HUES48 (cell line): Measurements from ENCODE around the gene MT1X.
A peak's percentile ranks its signal among the peaks of the same experiment; 100 is the strongest.

ENCODE experiments used
- H3K27ac ChIP-seq: one replicate; pipeline ENCODE4 v1.7.0; 2013; ENCODE audit warnings: low read depth, low read length, inconsistent platforms
- H3K27me3 ChIP-seq: 2 replicates; pipeline ENCODE4 v1.6.1; 2013; ENCODE audit warnings: mild to moderate bottlenecking, low read length; ENCODE audit not compliant: control insufficient read depth, insufficient read depth
- H3K36me3 ChIP-seq: 2 replicates; pipeline ENCODE4 v1.6.1; 2013; ENCODE audit warnings: low read length; ENCODE audit not compliant: control insufficient read depth, insufficient read depth
- H3K4me1 ChIP-seq: 2 replicates; pipeline ENCODE4 v1.6.1; 2013; ENCODE audit warnings: mild to moderate bottlenecking, low read length; ENCODE audit not compliant: control insufficient read depth, insufficient read depth
- H3K4me3 ChIP-seq: 2 replicates; pipeline ENCODE4 v1.5.1; 2013; ENCODE audit warnings: mild to moderate bottlenecking, low read depth, low read length
- H3K9ac ChIP-seq: 2 replicates; pipeline ENCODE4 v1.6.1; 2013; ENCODE audit warnings: mild to moderate bottlenecking, low read depth, low read length, moderate library complexity
- H3K9me3 ChIP-seq: 2 replicates; pipeline ENCODE4 v1.6.1; 2013; ENCODE audit warnings: low read length; ENCODE audit not compliant: control insufficient read depth, insufficient read depth

Gene MT1X

GRCh38 chr16:56641166-56641565 is 41.1 kb upstream of the MT1X start:
- no peaks in the 10 kb centered on the region for H3K9me3 ChIP-seq
- H3K27me3 ChIP-seq = peaks cover 100% of the 10 kb centered on the region
- no peak overlapping the region for H3K27ac ChIP-seq
- no peak overlapping the region for H3K9ac ChIP-seq
- H3K4me1 ChIP-seq = peaks cover 14% of the 10 kb centered on the region
- H3K4me3 ChIP-seq = no peak overlapping the region
- H3K36me3 ChIP-seq = no peaks in the 10 kb centered on the region

GRCh38 chr16:56643080-56643778 is 39.0 kb upstream of the MT1X start:
- Histone ChIP-seq H3K4me1 (peaks cover 10% of the 10 kb centered on the region), H3K9me3 (no peaks in the 10 kb centered on the region), H3K27me3 (peaks cover 100% of the 10 kb centered on the region), H3K4me3 (peak overlapping the region; percentile 54), H3K36me3 (no peaks in the 10 kb centered on the region), H3K9ac (no peak overlapping the region), H3K27ac (no peak overlapping the region)

- Histone ChIP-seq H3K9me3 (no peaks in the 10 kb centered on the region), H3K27me3 (peaks cover 100% of the 10 kb centered on the region), H3K36me3 (no peaks in the 10 kb centered on the region), H3K4me3 (peak overlapping the region; percentile 54), H3K27ac (no peak overlapping the region), H3K4me1 (peaks cover 10% of the 10 kb centered on the region), H3K9ac (no peak overlapping the region)
Observed at GRCh38 chr16:56643833-56644232, 38.4 kb upstream of the MT1X start.

- H3K27ac ChIP-seq = no peak overlapping the region
- H3K9me3 ChIP-seq = no peaks in the 10 kb centered on the region
- H3K27me3 ChIP-seq = peaks cover 100% of the 10 kb centered on the region
- H3K4me1 ChIP-seq = peaks cover 10% of the 10 kb centered on the region
- no peaks in the 10 kb centered on the region for H3K36me3 ChIP-seq
- H3K4me3 ChIP-seq = no peak overlapping the region
- H3K9ac ChIP-seq = no peak overlapping the region
Observed at GRCh38 chr16:56645311-56645710, 37.0 kb upstream of the MT1X start.

- Histone ChIP-seq H3K9ac (no peak overlapping the region), H3K4me1 (peaks cover 10% of the 10 kb centered on the region), H3K4me3 (no peak overlapping the region), H3K9me3 (no peaks in the 10 kb centered on the region), H3K27me3 (peaks cover 99% of the 10 kb centered on the region), H3K27ac (no peak overlapping the region), H3K36me3 (no peaks in the 10 kb centered on the region)
Observed at GRCh38 chr16:56645838-56646237, 36.4 kb upstream of the MT1X start.

- peaks cover 99% of the 10 kb centered on the region for H3K27me3 ChIP-seq
- peaks cover 9% of the 10 kb centered on the region for H3K4me1 ChIP-seq
- peak overlapping the region; percentile 22; the same call in 1 of the 2 replicates for H3K4me3 ChIP-seq
- no peak overlapping the region for H3K9ac ChIP-seq
- H3K27ac ChIP-seq = no peak overlapping the region
- no peaks in the 10 kb centered on the region for H3K36me3 ChIP-seq
- no peaks in the 10 kb centered on the region for H3K9me3 ChIP-seq
Observed at GRCh38 chr16:56647641-56648431, 34.4 kb upstream of the MT1X start.

GRCh38 chr16:56649271-56649670 is 33.0 kb upstream of the MT1X start:
- H3K9me3 ChIP-seq = no peaks in the 10 kb centered on the region
- H3K27me3 ChIP-seq = peaks cover 94% of the 10 kb centered on the region
- no peaks in the 10 kb centered on the region for H3K36me3 ChIP-seq
- no peak overlapping the region for H3K4me3 ChIP-seq
- H3K9ac ChIP-seq = no peak overlapping the region
- no peaks in the 10 kb centered on the region for H3K4me1 ChIP-seq
- no peak overlapping the region for H3K27ac ChIP-seq

GRCh38 chr16:56649820-56650219 is 32.5 kb upstream of the MT1X start:
- Histone ChIP-seq H3K27me3 (peaks cover 88% of the 10 kb centered on the region), H3K4me1 (no peaks in the 10 kb centered on the region), H3K9ac (no peak overlapping the region), H3K4me3 (no peak overlapping the region), H3K27ac (no peak overlapping the region), H3K36me3 (no peaks in the 10 kb centered on the region), H3K9me3 (no peaks in the 10 kb centered on the region)

- H3K27me3 ChIP-seq = peaks cover 88% of the 10 kb centered on the region
- no peak within 1 kb of the TSS for H3K9ac ChIP-seq
- H3K36me3 ChIP-seq = no peaks in the 10 kb centered on the region
- no peak within 1 kb of the TSS for H3K4me3 ChIP-seq
- H3K4me1 ChIP-seq = no peaks in the 10 kb centered on the region
- H3K27ac ChIP-seq = no peak within 1 kb of the TSS
- no peaks in the 10 kb centered on the region for H3K9me3 ChIP-seq
Observed at GRCh38 chr16:56651586-56651985, 30.7 kb upstream of the MT1X start, which contains the start of gene MT1B. TSS of gene MT1B (plus strand) at chr16:56651886. CDS start at chr16:56651954, 68 bp downstream.

- H3K27me3 ChIP-seq = peaks cover 87% of the 10 kb centered on the region
- H3K36me3 ChIP-seq = no peaks in the 10 kb centered on the region
- no peak overlapping the region for H3K9ac ChIP-seq
- no peak overlapping the region for H3K4me3 ChIP-seq
- no peaks in the 10 kb centered on the region for H3K4me1 ChIP-seq
- no peaks in the 10 kb centered on the region for H3K9me3 ChIP-seq
- no peak overlapping the region for H3K27ac ChIP-seq
Observed at GRCh38 chr16:56652600-56652999, 29.7 kb upstream of the MT1X start.

GRCh38 chr16:56653218-56653617 is 29.1 kb upstream of the MT1X start:
- no peaks in the 10 kb centered on the region for H3K9me3 ChIP-seq
- no peak overlapping the region for H3K4me3 ChIP-seq
- H3K36me3 ChIP-seq = no peaks in the 10 kb centered on the region
- peaks cover 87% of the 10 kb centered on the region for H3K27me3 ChIP-seq
- no peak overlapping the region for H3K27ac ChIP-seq
- H3K4me1 ChIP-seq = peaks cover 4% of the 10 kb centered on the region
- no peak overlapping the region for H3K9ac ChIP-seq
